ENCODE results near the gene RDX. TPM values are rescaled to one million over a fixed set of nuclear protein-coding genes. Genes with fewer than 3 reads are reported as not detected.

RDX gene
- total RNA-seq, 1 donor: 8.3 TPM

DNA sequence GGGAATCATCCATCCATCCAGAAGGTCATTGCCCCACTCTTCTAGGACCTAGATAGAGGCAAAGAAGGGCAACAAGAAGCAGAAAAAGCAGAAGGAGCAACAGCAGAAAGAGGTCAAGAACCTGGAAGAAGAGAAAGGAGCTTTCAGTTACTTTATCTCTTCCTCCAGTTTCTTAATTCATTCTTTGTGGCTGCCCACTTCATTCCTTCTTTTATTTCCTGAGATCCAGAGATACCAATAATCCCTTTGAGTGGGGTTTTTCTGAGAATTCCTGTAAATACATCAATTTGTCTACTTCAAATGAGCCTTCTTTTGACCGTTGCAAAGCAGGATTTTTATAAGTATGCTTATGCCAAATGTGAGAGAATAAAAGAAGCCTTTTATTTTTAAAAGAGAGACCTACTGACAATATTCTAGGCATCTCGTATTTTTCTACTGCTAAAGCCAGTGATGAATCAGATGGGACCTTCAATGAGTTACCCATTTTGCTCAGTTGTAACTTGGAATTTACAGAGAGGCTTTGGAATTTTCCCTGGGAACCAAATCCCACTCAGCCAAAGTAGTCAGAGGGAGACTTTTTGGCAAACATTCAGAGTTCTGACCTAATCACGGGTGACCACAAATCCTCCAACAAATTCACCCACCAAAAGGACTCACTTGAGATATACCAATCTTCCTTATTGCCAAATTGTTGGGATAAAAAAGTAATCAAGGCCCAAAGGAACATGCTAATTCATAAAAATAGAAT lies 148.3 kb downstream of the RDX start:
- peak in 1 of 3 donors; percentile 19 for DNase-seq (ENCODE audit: low read depth in 2 of 3, low spot score in 2 of 3)

DNA sequence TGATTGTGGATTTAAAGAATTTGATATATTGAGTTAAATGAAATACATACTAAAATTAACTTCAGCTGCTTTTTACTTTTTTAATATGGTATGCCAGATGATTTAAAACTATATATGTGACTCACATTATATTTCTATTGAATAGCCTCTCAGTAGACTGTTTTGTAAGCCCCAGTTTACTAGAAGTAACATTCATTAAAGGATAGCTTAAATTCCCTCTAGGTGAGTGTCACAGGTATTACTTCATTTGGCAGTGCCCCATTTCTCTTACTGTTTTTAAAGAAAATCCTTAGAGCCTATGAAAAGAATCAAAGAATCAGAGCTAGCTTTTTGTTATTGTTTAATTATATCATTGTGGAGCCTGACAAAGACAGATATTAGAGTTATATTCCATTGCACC lies 154.6 kb downstream of the RDX start:
- DNase-seq (ENCODE audit: low read depth in 2 of 3, low spot score in 2 of 3): no peak

DNA sequence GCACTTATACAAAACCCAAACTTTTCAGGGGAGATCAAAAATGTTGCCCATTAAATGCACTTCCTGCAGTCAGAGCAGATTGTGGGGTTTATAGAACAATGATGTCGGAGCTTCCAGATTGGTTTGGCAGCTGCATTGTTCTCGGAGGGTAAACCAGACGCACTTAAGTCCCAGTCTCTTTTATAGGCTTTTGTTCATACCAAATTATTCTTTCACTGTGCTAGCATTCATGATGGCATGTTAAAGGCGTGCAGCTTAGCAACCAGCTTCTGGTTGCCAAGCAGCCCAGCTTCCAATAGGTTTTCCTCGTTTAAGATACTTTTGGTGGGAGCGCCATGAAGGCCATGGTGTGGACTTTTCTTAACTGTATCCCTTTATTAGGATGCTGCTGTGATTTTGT lies 162.3 kb downstream of the RDX start:
- DNase-seq (ENCODE audit: low read depth in 2 of 3, low spot score in 2 of 3): no peak

DNA sequence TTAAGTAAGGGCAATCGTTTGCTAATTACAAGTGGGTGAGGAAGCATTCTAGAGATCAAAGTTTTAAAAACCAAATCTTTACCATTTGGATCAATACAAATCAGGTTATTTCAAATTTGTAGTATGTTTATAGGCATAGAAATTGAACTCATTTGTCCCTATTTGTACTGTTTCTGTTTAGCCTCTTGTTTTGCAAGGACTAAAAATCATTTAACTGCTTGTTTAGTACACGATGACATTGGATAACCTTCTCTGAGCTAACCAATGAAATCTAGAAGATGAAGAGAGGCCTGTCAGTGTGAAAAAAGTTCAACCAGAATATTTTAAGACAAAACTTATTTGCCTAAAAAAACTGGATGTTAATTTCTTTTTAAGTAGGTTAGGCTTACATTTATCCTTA lies 163.3 kb downstream of the RDX start:
- no peak for DNase-seq (ENCODE audit: low read depth in 2 of 3, low spot score in 2 of 3)

DNA sequence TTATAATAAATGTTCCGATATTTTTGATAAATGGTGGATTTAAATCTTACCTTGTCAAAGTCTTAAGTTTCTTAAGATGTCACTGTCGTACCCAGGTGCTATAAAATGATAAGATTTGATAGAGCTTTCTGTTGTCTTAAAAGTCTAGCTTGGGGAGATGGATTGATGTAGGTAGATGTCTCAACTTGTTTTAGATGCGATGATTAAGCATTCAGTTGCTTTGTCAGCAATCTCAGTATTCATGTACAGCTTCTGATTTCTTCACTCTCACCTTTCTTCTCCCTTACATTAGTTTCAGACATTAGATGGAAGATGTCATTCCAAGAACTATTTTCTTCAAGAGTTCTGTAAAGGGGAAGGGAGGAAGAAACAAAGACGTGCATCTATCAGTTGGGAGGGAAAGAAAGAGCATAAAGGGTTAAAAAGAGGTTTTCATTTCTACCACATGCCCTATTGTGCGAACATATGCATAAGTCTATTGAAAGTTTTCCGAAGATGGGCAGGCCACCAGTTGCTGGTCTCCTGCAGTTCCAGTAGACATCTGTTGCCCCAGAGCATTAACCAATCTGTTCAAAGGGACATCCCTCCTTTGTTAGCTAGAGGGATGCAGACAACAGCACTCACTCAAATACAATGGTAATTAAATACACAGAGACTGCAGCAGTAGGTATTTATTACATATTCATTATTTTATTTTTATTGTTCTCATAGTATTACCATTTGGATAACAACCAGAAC lies 164.9 kb downstream of the RDX start:
- DNase-seq (ENCODE audit: low read depth in 2 of 3, low spot score in 2 of 3): no peak

DNA sequence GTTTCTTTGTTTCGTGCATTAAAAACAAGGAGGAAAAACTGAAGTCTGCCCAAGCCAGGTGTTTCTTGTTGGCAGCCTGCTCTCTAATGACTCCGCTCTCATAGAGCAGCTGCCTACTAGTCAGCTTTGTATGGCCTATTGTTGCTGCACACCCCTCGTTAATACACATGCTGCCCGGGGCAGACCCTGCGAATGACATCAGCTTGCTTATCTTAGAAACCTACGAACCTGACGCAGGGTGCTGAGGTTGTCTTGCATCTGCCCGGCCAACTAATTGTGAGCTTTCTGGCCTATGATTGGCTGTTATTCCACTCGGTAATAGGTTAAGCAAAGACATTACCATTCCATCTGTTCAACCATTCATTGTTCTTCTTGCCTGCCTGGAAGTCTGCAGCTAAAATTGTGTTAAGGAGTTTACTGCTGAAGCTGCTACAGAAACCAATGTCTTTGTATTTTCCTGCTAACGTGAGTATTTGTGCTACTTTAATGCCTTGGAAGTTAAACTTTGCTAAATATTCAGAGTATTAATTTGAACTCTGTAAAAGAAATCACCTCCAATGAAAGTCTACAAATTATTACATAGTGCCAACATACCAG lies 165.7 kb downstream of the RDX start:
- DNase-seq (ENCODE audit: low read depth in 2 of 3, low spot score in 2 of 3): no peak

DNA sequence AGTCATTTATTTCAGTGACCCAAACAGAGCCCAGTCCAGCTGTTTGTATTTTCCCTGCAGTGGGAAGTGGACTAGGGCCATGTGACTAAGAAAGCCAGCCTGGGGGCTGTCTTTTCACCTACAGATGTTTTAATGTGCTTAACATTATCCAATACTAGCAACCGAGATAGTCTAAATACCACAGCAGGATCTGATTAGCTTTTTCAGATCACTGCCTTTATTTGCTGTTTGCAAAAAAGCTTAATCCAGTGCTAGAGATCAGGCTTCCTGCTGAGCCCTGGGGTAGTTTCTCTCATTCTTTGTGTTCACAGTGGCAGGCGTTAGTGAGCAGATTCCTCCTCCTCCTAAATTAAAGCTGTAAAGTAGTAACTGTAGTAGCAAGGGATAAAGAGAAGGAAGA lies 168.3 kb downstream of the RDX start:
- no peak for DNase-seq (ENCODE audit: low read depth in 2 of 3, low spot score in 2 of 3)

DNA sequence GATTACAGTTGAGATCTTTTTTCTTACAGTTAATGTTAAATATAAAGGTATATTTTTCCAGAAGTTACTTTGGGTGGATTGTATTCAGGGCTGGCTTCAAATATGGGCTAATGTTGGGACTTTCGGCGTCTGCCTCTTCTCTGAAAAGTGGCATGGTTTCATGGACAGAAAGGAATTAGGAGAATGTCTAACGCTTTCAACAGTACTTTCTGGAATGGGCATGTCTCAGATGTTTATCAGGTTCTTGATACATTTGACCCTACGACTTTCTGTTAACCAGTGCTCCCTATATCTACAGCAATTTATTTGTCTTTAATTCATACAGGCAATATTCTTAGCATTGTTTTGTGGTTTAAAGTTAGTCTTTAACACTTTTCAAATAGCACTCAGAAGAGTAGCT lies 169.5 kb downstream of the RDX start:
- no peak for DNase-seq (ENCODE audit: low read depth in 2 of 3, low spot score in 2 of 3)

DNA sequence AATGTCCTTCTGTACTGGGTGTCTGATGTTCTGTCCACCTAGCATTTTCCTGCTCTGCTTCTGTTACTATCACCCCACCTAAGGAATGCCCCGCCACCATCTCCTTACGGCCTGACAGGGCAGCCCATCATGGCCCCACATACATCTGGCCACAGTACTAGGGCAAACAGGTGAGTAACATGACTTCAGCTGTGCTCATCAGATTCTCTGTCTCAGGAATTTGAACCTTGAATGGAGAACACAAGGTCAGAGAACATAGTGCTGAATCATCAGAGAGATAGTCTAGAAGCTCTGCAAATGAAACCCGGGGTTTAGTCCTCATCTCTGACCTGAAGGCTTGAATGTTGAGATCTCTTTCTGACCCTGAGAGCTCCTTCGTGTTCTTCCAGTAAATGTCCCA lies 170.8 kb downstream of the RDX start:
- no peak for DNase-seq (ENCODE audit: low read depth in 2 of 3, low spot score in 2 of 3)

Other genes with a start within 250 kb of the RDX start
- 11.8 TPM for gene ZC3H12C, start 203.2 kb downstream of the RDX start, total RNA-seq
- 7.3 TPM for gene FDX1, start 133.3 kb upstream of the RDX start, total RNA-seq

Data from hematopoietic multipotent progenitor cell (in vitro differentiated cells).